H9 (cell line): ENCODE measurements around the gene CNIH1. TPM values are rescaled to one million over a fixed set of nuclear protein-coding genes. Genes with fewer than 3 reads are reported as not detected.

Experiments used
- DNase-seq: peaks from one replicate; pipeline ENCODE4 v3.0.0-alpha.2; 2017
- H2AFZ ChIP-seq: one replicate; pipeline ENCODE4 v1.6.1; 2013; ENCODE audit warnings: mild to moderate bottlenecking, low read length, control low read depth, moderate library complexity
- H2AK5ac ChIP-seq: 2 replicates; pipeline ENCODE4 v1.6.1; 2013; ENCODE audit warnings: low read length, control low read depth, mixed read lengths; ENCODE audit not compliant: insufficient read length
- H2BK120ac ChIP-seq: one replicate; pipeline ENCODE4 v1.6.1; 2013; ENCODE audit warnings: low read depth, mild to moderate bottlenecking, low read length, control low read depth, inconsistent platforms; ENCODE audit not compliant: poor library complexity, severe bottlenecking
- H2BK12ac ChIP-seq: 2 replicates; pipeline ENCODE4 v1.6.1; 2013; ENCODE audit warnings: low read length, control low read depth, mixed read lengths, low read depth; ENCODE audit not compliant: insufficient read length
- H2BK15ac ChIP-seq: 2 replicates; pipeline ENCODE4 v1.6.1; 2013; ENCODE audit warnings: low read depth, low read length, control low read depth
- H2BK20ac ChIP-seq: one replicate; pipeline ENCODE4 v1.6.1; 2013; ENCODE audit warnings: low read depth, mild to moderate bottlenecking, low read length, control low read depth, inconsistent platforms; ENCODE audit not compliant: poor library complexity, severe bottlenecking
- H2BK5ac ChIP-seq: 2 replicates; pipeline ENCODE4 v1.6.1; 2013; ENCODE audit warnings: low read length, control low read depth, mixed read lengths; ENCODE audit not compliant: insufficient read length
- H3K14ac ChIP-seq: 2 replicates; pipeline ENCODE4 v1.6.1; 2013; ENCODE audit warnings: low read length, control low read depth; ENCODE audit not compliant: insufficient read depth
- H3K18ac ChIP-seq: 2 replicates; pipeline ENCODE4 v1.6.1; 2013; ENCODE audit warnings: low read depth, mild to moderate bottlenecking, mixed read lengths, low read length, control low read depth; ENCODE audit not compliant: insufficient read length
- H3K23ac ChIP-seq: 2 replicates; pipeline ENCODE4 v1.6.1; 2013; ENCODE audit warnings: low read length, control low read depth, mixed read lengths, low read depth; ENCODE audit not compliant: insufficient read length
- H3K23me2 ChIP-seq: 2 replicates; pipeline ENCODE4 v1.6.1; 2013; ENCODE audit warnings: low read depth, mild to moderate bottlenecking, mixed read lengths, low read length, control low read depth; ENCODE audit not compliant: insufficient read length, poor library complexity, severe bottlenecking
- H3K27ac ChIP-seq: 2 replicates; pipeline ENCODE4 v1.5.1; 2013; ENCODE audit warnings: low read length, control low read depth, mixed read lengths, low read depth; ENCODE audit not compliant: insufficient read length
- H3K27me3 ChIP-seq: 2 replicates; pipeline ENCODE4 v1.6.1; 2013; ENCODE audit warnings: low read length, control low read depth, inconsistent platforms; ENCODE audit not compliant: insufficient read depth
- H3K4ac ChIP-seq: 2 replicates; pipeline ENCODE4 v1.6.1; 2013; ENCODE audit warnings: low read depth, mild to moderate bottlenecking, control low read depth, inconsistent platforms, low read length, moderate library complexity
- H3K4me1 ChIP-seq: 2 replicates; pipeline ENCODE4 v1.6.1; 2013; ENCODE audit warnings: low read length, control low read depth, inconsistent platforms; ENCODE audit not compliant: insufficient read depth
- H3K4me2 ChIP-seq: 2 replicates; pipeline ENCODE4 v1.6.1; 2013; ENCODE audit warnings: low read length, control low read depth, mixed read lengths; ENCODE audit not compliant: insufficient read length, insufficient read depth
- H3K56ac ChIP-seq: 2 replicates; pipeline ENCODE4 v1.6.1; 2013; ENCODE audit warnings: low read depth, mild to moderate bottlenecking, mixed read lengths, low read length, control low read depth; ENCODE audit not compliant: insufficient read length
- H3K79me1 ChIP-seq: 2 replicates; pipeline ENCODE4 v1.6.1; 2013; ENCODE audit warnings: low read depth, mild to moderate bottlenecking, moderate library complexity, low read length, control low read depth, inconsistent platforms; ENCODE audit not compliant: insufficient read depth, poor library complexity, severe bottlenecking
- H3K79me2 ChIP-seq: 2 replicates; pipeline ENCODE4 v1.6.1; 2013; ENCODE audit warnings: low read length, control low read depth, inconsistent platforms; ENCODE audit not compliant: insufficient read depth
- H3K9ac ChIP-seq: 2 replicates; pipeline ENCODE4 v1.6.1; 2013; ENCODE audit warnings: low read length, control low read depth, mixed read lengths; ENCODE audit not compliant: insufficient read length; ENCODE audit errors: extremely low read depth
- H3K9me3 ChIP-seq: one replicate; pipeline ENCODE4 v1.6.1; 2013; ENCODE audit warnings: low read depth, low read length, inconsistent platforms; ENCODE audit not compliant: control insufficient read depth
- H3T11ph ChIP-seq: one replicate; pipeline ENCODE4 v1.6.1; 2013; ENCODE audit warnings: mild to moderate bottlenecking, low read length, control low read depth, inconsistent platforms
- H4K20me1 ChIP-seq: one replicate; pipeline ENCODE4 v1.6.1; 2013; ENCODE audit not compliant: control insufficient read depth, insufficient read length, insufficient read depth
- H4K5ac ChIP-seq: 2 replicates; pipeline ENCODE4 v1.6.1; 2013; ENCODE audit warnings: low read depth, mild to moderate bottlenecking, mixed read lengths, low read length, control low read depth; ENCODE audit not compliant: insufficient read length
- H4K8ac ChIP-seq: replicated peaks from 2 replicates; pipeline ENCODE4 v1.6.1; 2013; ENCODE audit warnings: low read length, control low read depth, mixed read lengths, low read depth; ENCODE audit not compliant: insufficient read length
- H4K91ac ChIP-seq: 2 replicates; pipeline ENCODE4 v1.6.1; 2013; ENCODE audit warnings: low read depth, mild to moderate bottlenecking, moderate library complexity, mixed read lengths, low read length, control low read depth; ENCODE audit not compliant: insufficient read length
- H3K27ac Mint-ChIP-seq, 3 experiments: 2 replicates in 2 of 3; 3 replicates in 1 of 3; pipeline ENCODE4 v1.8.0; 2020 to 2021; ENCODE audit warnings: mixed read lengths in 3 of 3, mild to moderate bottlenecking in 1 of 3, moderate library complexity in 1 of 3
- H3K27me3 Mint-ChIP-seq: 2 replicates; pipeline ENCODE4 v1.8.0; 2021; ENCODE audit warnings: low read depth, mild to moderate bottlenecking, moderate library complexity, mixed read lengths
- H3K36me3 Mint-ChIP-seq, 3 experiments: 2 replicates in 2 of 3; 3 replicates in 1 of 3; pipeline ENCODE4 v1.8.0; 2020 to 2021; ENCODE audit warnings: low read depth in 3 of 3, mixed read lengths in 3 of 3; ENCODE audit not compliant: insufficient read depth in 1 of 3
- H3K4me1 Mint-ChIP-seq, 2 experiments: 2 replicates each; pipeline ENCODE4 v1.8.0; 2020; ENCODE audit warnings: mixed read lengths in 2 of 2
- H3K4me3 Mint-ChIP-seq, 2 experiments: 2 replicates in 1 of 2; 3 replicates in 1 of 2; pipeline ENCODE4 v1.8.0; 2020 to 2021; ENCODE audit warnings: mild to moderate bottlenecking in 2 of 2, mixed read lengths in 2 of 2, moderate library complexity in 1 of 2
- H3K9me3 Mint-ChIP-seq, 2 experiments: 2 replicates in 1 of 2; 3 replicates in 1 of 2; pipeline ENCODE4 v1.8.0; 2020; ENCODE audit warnings: mild to moderate bottlenecking in 2 of 2, mixed read lengths in 2 of 2, moderate library complexity in 1 of 2
- WGBS: extraction: QIAGEN DNeasy Blood & Tissue Kit; methylation state at CpG from one replicate; pipeline ENCODE4 v1.1.7; 2013; ENCODE audit warnings: missing lambda C conversion rate, low lambda C conversion rate, mixed read lengths; ENCODE audit not compliant: insufficient read length; ENCODE audit errors: extremely low coverage; 5-methylcytosine and 5-hydroxymethylcytosine counted together
- total RNA-seq: library from RNA; stranded (reverse); gene quantifications from 2 replicates; pipeline ENCODE4 v1.2.1, GENCODE V29; 2021
- TF ChIP-seq, protein P1 (sequence below): fragments of 200-600 bp; sonication (generic); conservative IDR thresholded peaks from 3 replicates; pipeline ENCODE4 v1.8.0; 2021; ENCODE audit warnings: antibody characterized with exemption, mild to moderate bottlenecking

The CNIH1 gene
- total RNA-seq, 1 experiment from 2014 or later, result 99.3 TPM

DNA sequence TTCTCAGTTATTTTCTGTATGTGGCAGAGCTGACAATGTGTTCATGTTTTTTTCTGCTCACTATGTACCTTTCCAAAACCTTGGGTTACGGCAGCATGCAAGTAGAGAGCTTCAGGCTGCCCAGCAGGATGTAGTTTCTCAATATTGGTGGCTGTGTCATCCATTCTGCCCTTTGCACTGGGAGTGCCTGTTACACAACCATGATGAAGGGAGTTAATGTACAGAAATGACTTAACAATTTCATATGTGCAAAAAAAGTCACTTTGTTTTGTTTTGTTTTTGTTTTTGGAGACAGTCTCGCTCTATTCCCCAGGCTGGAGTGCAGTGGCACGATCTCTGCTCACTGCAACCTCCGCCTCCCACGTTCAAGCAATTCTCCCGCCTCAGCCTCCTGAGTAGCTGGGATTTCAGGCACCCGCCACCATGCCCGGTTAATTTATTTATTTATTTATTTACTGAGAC, 6.1 kb upstream of the CNIH1 start:
- Mint-ChIP-seq H3K9me3 (no peaks in the 10 kb centered on the region), H3K4me3 (no peak overlapping the region), H3K4me1 (peaks cover 6 to 10% of the 10 kb centered on the region in 2 experiments), H3K36me3 (peaks cover 0 to 2% (median 0%) of the 10 kb centered on the region in 3 experiments; a peak in 1 of 7 replicates), H3K27me3 (no peaks in the 10 kb centered on the region), H3K27ac (no peak overlapping the region)
- no peak overlapping the region for H3K4me2 ChIP-seq
- H3K23ac ChIP-seq, result no peak overlapping the region
- DNase-seq, result no peak
- H4K5ac ChIP-seq, result no peak overlapping the region
- H4K20me1 ChIP-seq, result no peaks in the 10 kb centered on the region
- H2AFZ ChIP-seq, result no peak overlapping the region
- H2BK120ac ChIP-seq, result no peak overlapping the region
- TF ChIP-seq, protein P1, sequence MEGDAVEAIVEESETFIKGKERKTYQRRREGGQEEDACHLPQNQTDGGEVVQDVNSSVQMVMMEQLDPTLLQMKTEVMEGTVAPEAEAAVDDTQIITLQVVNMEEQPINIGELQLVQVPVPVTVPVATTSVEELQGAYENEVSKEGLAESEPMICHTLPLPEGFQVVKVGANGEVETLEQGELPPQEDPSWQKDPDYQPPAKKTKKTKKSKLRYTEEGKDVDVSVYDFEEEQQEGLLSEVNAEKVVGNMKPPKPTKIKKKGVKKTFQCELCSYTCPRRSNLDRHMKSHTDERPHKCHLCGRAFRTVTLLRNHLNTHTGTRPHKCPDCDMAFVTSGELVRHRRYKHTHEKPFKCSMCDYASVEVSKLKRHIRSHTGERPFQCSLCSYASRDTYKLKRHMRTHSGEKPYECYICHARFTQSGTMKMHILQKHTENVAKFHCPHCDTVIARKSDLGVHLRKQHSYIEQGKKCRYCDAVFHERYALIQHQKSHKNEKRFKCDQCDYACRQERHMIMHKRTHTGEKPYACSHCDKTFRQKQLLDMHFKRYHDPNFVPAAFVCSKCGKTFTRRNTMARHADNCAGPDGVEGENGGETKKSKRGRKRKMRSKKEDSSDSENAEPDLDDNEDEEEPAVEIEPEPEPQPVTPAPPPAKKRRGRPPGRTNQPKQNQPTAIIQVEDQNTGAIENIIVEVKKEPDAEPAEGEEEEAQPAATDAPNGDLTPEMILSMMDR, result no peak
- H3K9ac ChIP-seq, result no peak overlapping the region
- no peaks in the 10 kb centered on the region for H3K9me3 ChIP-seq
- no peak overlapping the region for H2BK20ac ChIP-seq
- WGBS, result no CpG with 5 or more reads among the region's 8 CpGs
- H3K27me3 ChIP-seq, result no peaks in the 10 kb centered on the region; the same call in 1 of the 2 replicates
- H3K4ac ChIP-seq, result no peak overlapping the region
- H3K4me1 ChIP-seq, result no peaks in the 10 kb centered on the region; the same call in 1 of the 2 replicates
- no peak overlapping the region for H2AK5ac ChIP-seq
- no peak overlapping the region for H2BK5ac ChIP-seq
- H3K23me2 ChIP-seq, result no peaks in the 10 kb centered on the region
- H3K79me2 ChIP-seq, result no peaks in the 10 kb centered on the region
- H3K27ac ChIP-seq, result no peak overlapping the region
- no peak overlapping the region for H4K91ac ChIP-seq
- H2BK12ac ChIP-seq, result no peak overlapping the region
- no peak overlapping the region for H3T11ph ChIP-seq
- no peak overlapping the region for H3K14ac ChIP-seq
- no peak overlapping the region for H4K8ac ChIP-seq
- no peak overlapping the region for H3K18ac ChIP-seq
- H3K56ac ChIP-seq, result no peak overlapping the region
- no peaks in the 10 kb centered on the region for H3K79me1 ChIP-seq
- no peak overlapping the region for H2BK15ac ChIP-seq
